Left ventricle myocardium superior (tissue), 1 donor: ENCODE results near the gene TRAPPC2. TPM values are rescaled to one million over a fixed set of nuclear protein-coding genes. Genes with fewer than 3 reads are reported as not detected.
"Not testable (repeated sequence)": the region's sequence is repeated elsewhere in the genome, so short reads cannot be mapped to it uniquely, and the experiment has no call there.

ENCODE experiments used
- ATAC-seq: fragments of 200-7000 bp; cut with Tn5 transposase; one replicate; pipeline ENCODE4 v1.9.1; 2020; ENCODE audit warnings: mild to moderate bottlenecking, moderate library complexity
- DNase-seq: peaks from one replicate; pipeline ENCODE4 v3.0.0-alpha.2; 2020
- intact Hi-C: fragments of 100-400 bp; cut with micrococcal nuclease; formaldehyde crosslinking; loops from one replicate; pipeline ENCODE4 v1.11.0; 2022
- total RNA-seq: library from RNA; stranded (reverse); fragmentation: NEBNext Ultra II Directional; extraction: Animal tissue kit (Norgen Biotek cat#: 25700); gene quantifications from one replicate; pipeline ENCODE4 v1.2.1, GENCODE V29; 2021
- donor health status: DM: no; HTN: yes; CAD: no; lungs with severe emphysema.

The TRAPPC2 gene
- total RNA-seq, 1 donor from 2014 or later: 6.3 TPM

- intact Hi-C loops: no loop called here
- DNase-seq (no peak), ATAC-seq (no peak)
Measured at GRCh38 chrX:13687203-13687602, 47.2 kb downstream of the TRAPPC2 start.

DNA sequence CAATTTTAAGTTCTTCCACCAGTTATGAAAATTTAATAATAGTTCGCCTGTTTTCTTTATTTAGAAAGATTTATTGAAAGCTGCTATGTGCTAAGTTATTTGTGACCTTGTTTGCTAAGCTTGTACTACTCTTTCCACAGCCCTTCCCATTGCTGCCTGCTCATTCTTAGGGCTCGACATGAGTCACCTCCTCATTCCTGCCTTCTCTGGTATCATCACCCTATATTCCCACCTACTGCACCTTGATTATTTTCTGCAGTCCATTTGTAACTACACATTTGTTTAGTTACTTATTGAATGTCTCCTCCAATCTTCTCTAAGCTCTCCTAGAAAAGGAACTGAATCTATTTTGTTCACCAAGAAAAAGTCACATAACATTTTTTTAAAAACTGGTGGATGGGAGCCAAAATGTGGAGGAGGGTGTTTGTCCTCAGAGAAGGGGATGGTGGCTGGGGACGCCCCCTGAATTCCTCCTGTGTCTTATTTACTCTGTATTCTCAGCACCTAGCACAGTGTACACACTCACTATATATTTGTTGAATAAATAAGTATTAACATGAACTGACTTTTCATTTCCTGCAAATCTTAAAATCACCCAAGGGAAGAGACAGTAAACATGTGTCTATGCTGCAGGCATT, 49.2 kb downstream of the TRAPPC2 start:
- DNase-seq: no peak
- no peak for ATAC-seq
- intact Hi-C loops: no loop called here

DNA sequence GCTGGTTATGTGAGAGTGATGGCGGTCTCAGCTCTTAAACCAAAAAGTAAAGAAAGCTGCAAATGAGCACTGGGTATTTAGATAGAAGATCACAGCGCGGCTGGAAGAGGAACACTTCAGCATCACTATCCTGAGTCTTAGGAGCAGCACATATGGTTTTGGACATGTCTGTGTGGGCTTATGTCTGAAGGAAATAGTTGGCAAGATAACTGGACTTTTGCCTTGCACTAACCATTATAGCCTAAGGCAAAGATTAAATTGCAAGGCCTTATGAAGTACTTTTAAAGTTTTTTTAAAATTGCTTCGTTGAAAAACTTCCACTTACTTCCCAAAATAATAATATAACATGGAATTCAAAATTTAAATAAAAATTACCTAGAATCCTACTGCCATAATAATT, 50.1 kb downstream of the TRAPPC2 start:
- DNase-seq: no peak
- intact Hi-C loops: no loop called here
- ATAC-seq: no peak

- DNase-seq: no peak
- ATAC-seq: no peak
- intact Hi-C loops: no loop called here
Measured at GRCh38 chrX:13681595-13681994, 52.8 kb downstream of the TRAPPC2 start.

- DNase-seq, ATAC-seq, intact Hi-C loops: not testable (repeated sequence)
Measured at GRCh38 chrX:13679700-13680099, 54.7 kb downstream of the TRAPPC2 start.

- ATAC-seq: no peak
Measured at GRCh38 chrX:13676885-13677284, 57.5 kb downstream of the TRAPPC2 start.

GRCh38 chrX:13673016-13673415, 61.4 kb downstream of the TRAPPC2 start:
- no peak for DNase-seq
- no peak for ATAC-seq
- intact Hi-C loops: no loop called here

More at GRCh38 chrX:13676885-13677284, 57.5 kb downstream of the TRAPPC2 start:
- intact Hi-C loops: no loop called here
- no peak for DNase-seq

- intact Hi-C loops: no loop called here
- no peak for DNase-seq
- no peak for ATAC-seq
Measured at GRCh38 chrX:13670197-13670596, 64.2 kb downstream of the TRAPPC2 start.

DNA sequence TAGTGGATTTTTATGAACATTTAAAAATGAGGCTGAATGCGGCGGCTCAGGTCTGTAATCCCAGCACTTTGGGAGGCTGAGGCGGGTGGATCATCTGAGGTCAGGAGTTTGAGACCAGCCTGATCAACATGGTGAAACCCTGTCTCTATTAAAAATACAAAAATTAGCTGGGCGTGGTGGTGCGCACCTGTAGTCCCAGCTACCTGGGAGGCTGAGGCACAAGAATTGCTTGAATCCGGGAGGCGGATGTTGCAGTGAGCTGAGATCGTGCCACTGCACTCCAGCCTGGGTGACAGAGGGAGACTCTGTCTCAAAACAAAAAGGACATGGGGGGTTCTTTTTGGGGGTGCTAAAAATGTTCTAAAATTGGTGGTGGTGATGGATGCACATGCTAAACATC, 64.7 kb downstream of the TRAPPC2 start:
- ATAC-seq, DNase-seq, intact Hi-C loops: not testable (repeated sequence)

- peak; percentile 37 for DNase-seq
- intact Hi-C loops: no loop called here
- ATAC-seq: peak; percentile 83
Measured at GRCh38 chrX:13669246-13669737, 65.1 kb downstream of the TRAPPC2 start.

GRCh38 chrX:13667919-13668318, 66.5 kb downstream of the TRAPPC2 start:
- no peak for ATAC-seq
- intact Hi-C loops: no loop called here
- DNase-seq: no peak

DNA sequence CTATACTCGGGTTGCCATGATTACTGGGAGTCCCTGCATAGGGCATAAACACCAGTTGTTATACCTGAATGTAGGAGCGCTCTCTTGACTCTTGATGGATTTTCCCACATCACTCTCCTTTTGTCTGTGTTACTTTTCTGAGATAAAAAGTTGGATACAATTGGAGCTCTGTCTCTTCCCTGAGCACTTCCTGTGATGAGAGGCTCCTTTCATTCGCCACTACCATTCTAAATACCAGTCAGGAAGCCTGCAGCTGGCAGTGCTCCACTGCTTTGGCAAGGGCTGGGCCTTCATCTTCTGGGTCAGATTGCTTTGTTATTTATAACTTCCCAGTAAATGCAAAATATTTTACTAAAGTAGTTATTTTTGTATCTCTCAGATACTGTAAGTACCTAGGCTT, 67.6 kb downstream of the TRAPPC2 start:
- DNase-seq (peak; percentile 45), ATAC-seq (peak; percentile 56)
- intact Hi-C loops: no loop called here

DNA sequence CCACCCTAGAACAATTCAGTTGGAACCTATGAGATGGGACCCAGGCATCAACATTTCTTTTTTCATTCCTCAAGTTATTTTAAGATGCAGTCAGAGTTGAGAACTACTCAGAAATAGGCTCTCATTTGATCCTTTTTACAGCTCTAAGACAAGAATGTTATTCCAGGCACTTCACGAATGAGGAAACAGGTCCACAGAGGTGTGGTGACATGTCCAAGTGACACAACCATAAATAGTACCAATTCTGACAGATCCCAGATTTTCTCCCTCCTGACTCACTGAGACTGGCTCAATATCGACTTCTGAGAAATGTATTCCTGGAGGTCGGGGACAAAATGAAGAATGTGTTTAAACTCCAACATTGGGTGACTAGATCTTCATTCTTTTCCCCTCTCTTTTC, 70.4 kb downstream of the TRAPPC2 start:
- intact Hi-C loops: no loop called here
- DNase-seq: no peak
- ATAC-seq: peak; percentile 74

DNA sequence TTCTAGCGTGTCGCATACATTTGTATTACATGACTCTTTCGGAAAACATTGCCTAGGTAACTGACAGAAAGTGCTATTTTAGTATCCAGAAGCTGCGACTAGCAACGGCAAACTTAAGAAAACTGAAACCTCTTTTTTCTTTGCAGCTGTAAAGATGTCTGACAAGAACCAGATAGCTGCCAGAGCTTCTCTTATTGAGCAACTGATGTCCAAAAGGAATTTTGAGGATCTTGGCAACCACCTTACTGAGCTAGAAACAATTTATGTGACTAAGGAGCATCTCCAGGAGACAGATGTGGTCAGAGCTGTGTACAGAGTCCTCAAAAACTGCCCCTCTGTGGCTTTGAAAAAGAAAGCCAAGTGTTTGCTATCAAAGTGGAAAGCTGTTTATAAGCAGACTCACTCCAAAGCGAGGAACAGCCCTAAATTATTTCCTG, 72.0 kb downstream of the TRAPPC2 start:
- DNase-seq (no peak), ATAC-seq (peak; percentile 22)
- intact Hi-C loops: no loop called here

Other genes with a start within 250 kb of the TRAPPC2 start
- not detected for gene EGFL6, start 165.0 kb downstream of the TRAPPC2 start, total RNA-seq
- gene TCEANC, start 81.5 kb downstream of the TRAPPC2 start, total RNA-seq: 5.9 TPM
- 25.1 TPM for gene RAB9A, start 45.5 kb downstream of the TRAPPC2 start, total RNA-seq
- gene OFD1, start 128 bp upstream of the TRAPPC2 start, total RNA-seq: 7.9 TPM
- 4.7 TPM for gene GPM6B, start 82.5 kb upstream of the TRAPPC2 start, total RNA-seq